CD14-positive monocyte (primary cell): ENCODE measurements around the gene STMN3. TPM values are rescaled to one million over a fixed set of nuclear protein-coding genes. Genes with fewer than 3 reads are reported as not detected.

Experiments
- DNase-seq, 3 donors: peaks; one replicate each; pipeline ENCODE4 v3.0.0-alpha.2; 2011 to 2022
- H2AFZ ChIP-seq: 2 replicates; pipeline ENCODE4 v1.6.0; 2012; ENCODE audit warnings: mild to moderate bottlenecking, low read depth, low read length, inconsistent platforms; ENCODE audit not compliant: insufficient read depth, poor library complexity, severe bottlenecking
- H3K27ac ChIP-seq, 2 donors: 1 replicate in 1 of 2; 2 replicates in 1 of 2; pipeline ENCODE4 v1.5.1; 2012 to 2013; ENCODE audit warnings: low read length in 2 of 2, control low read depth in 1 of 2, inconsistent platforms in 1 of 2, low read depth in 1 of 2, mild to moderate bottlenecking in 1 of 2
- H3K27me3 ChIP-seq, 2 donors: one replicate each; pipeline versions ENCODE4 v1.6.0 to v1.6.1; 2011 to 2013; ENCODE audit warnings: low read length in 2 of 2; ENCODE audit not compliant: control insufficient read depth in 2 of 2, insufficient read depth in 2 of 2
- H3K36me3 ChIP-seq, 2 donors: replicated peaks in 1 of 2; 1 replicate in 1 of 2; 2 replicates in 1 of 2; pipeline versions ENCODE4 v1.5.1 to v1.6.1; 2012 to 2013; ENCODE audit warnings: low read length in 2 of 2, control low read depth in 1 of 2, inconsistent platforms in 1 of 2, mild to moderate bottlenecking in 1 of 2; ENCODE audit not compliant: insufficient read depth in 2 of 2, control insufficient read depth in 1 of 2
- H3K4me1 ChIP-seq, 2 donors: 1 replicate in 1 of 2; 2 replicates in 1 of 2; pipeline versions ENCODE4 v1.5.1 to v1.6.1; 2012 to 2013; ENCODE audit warnings: low read length in 2 of 2, control low read depth in 1 of 2, inconsistent platforms in 1 of 2, mild to moderate bottlenecking in 1 of 2, moderate library complexity in 1 of 2; ENCODE audit not compliant: insufficient read depth in 2 of 2, control insufficient read depth in 1 of 2
- H3K4me2 ChIP-seq: replicated peaks from 2 replicates; pipeline ENCODE3; 2012; ENCODE audit warnings: low read length, moderate library complexity, mild to moderate bottlenecking; ENCODE audit not compliant: poor library complexity, severe bottlenecking; ENCODE audit errors: extremely low read depth
- H3K4me3 ChIP-seq, 3 experiments: fragments of 200-600 bp in 1 of 3; sonication (generic) in 1 of 3; replicated peaks in 1 of 3; 1 replicate in 2 of 3; 2 replicates in 1 of 3; pipeline ENCODE4 v1.5.1; 2011 to 2013; ENCODE audit warnings: low read length in 3 of 3, mild to moderate bottlenecking in 3 of 3, control low read depth in 2 of 3, low read depth in 2 of 3, inconsistent platforms in 1 of 3, moderate library complexity in 1 of 3
- H3K79me2 ChIP-seq: 2 replicates; pipeline ENCODE4 v1.6.0; 2012; ENCODE audit warnings: mild to moderate bottlenecking, control low read depth, inconsistent platforms, low read length, moderate library complexity; ENCODE audit not compliant: insufficient read depth
- H3K9ac ChIP-seq: 2 replicates; pipeline ENCODE4 v1.6.0; 2017; ENCODE audit warnings: low read length, mild to moderate bottlenecking; ENCODE audit not compliant: insufficient read depth, poor library complexity, severe bottlenecking
- H3K9me3 ChIP-seq, 2 donors: replicated peaks in 1 of 2; 1 replicate in 1 of 2; 2 replicates in 1 of 2; pipeline versions ENCODE4 v1.5.1 to v1.6.1; 2012 to 2013; ENCODE audit warnings: low read length in 2 of 2, control low read depth in 1 of 2; ENCODE audit not compliant: control insufficient read depth in 1 of 2, insufficient read depth in 1 of 2
- H4K20me1 ChIP-seq: 2 replicates; pipeline ENCODE4 v1.6.0; 2012; ENCODE audit warnings: mild to moderate bottlenecking, low read length, control low read depth, moderate library complexity; ENCODE audit not compliant: insufficient read depth
- H3K27ac Mint-ChIP-seq, 7 donors: one replicate each; pipeline ENCODE4 v1.8.0; 2020; ENCODE audit warnings: mild to moderate bottlenecking in 7 of 7, mixed read lengths in 7 of 7, moderate library complexity in 6 of 7, inconsistent platforms in 2 of 7
- H3K27me3 Mint-ChIP-seq, 3 donors: one replicate each; pipeline ENCODE4 v1.8.0; 2021 to 2022; ENCODE audit warnings: low read depth in 3 of 3, mild to moderate bottlenecking in 3 of 3, mixed read lengths in 3 of 3, moderate library complexity in 3 of 3, inconsistent platforms in 1 of 3
- H3K36me3 Mint-ChIP-seq, 2 donors: one replicate each; pipeline ENCODE4 v1.8.0; 2020; ENCODE audit warnings: mixed read lengths in 2 of 2, inconsistent platforms in 1 of 2, mild to moderate bottlenecking in 1 of 2
- H3K4me1 Mint-ChIP-seq: one replicate; pipeline ENCODE4 v1.8.0; 2020; ENCODE audit warnings: mild to moderate bottlenecking, mixed read lengths
- H3K4me3 Mint-ChIP-seq, 2 donors: one replicate each; pipeline ENCODE4 v1.8.0; 2020; ENCODE audit warnings: mild to moderate bottlenecking in 2 of 2, mixed read lengths in 2 of 2, moderate library complexity in 1 of 2
- H3K9me3 Mint-ChIP-seq, 7 donors: one replicate each; pipeline ENCODE4 v1.8.0; 2020 to 2022; ENCODE audit warnings: mixed read lengths in 7 of 7, mild to moderate bottlenecking in 6 of 7, moderate library complexity in 6 of 7, inconsistent platforms in 2 of 7
- CTCF ChIP-seq: fragments of 200-600 bp; IDR thresholded peaks from one replicate; pipeline ENCODE4 v1.8.0; 2022; ENCODE audit warnings: antibody characterized with exemption, mild to moderate bottlenecking
- WGBS: methylation state at CpG from one replicate; pipeline ENCODE4 v1.1.5; 2013; ENCODE audit warnings: missing lambda C conversion rate; ENCODE audit not compliant: insufficient coverage; 5-methylcytosine and 5-hydroxymethylcytosine counted together
- intact Hi-C, 2 donors: fragments of 100-400 bp; cut with micrococcal nuclease; formaldehyde crosslinking; loops; one replicate each; pipeline versions ENCODE4 v1.15.0 to v1.15.1; 2023
- polyA plus RNA-seq, 3 donors: library from polyadenylated mRNA; depleted of rRNA in 1 of 3; unstranded in 2 of 3; stranded (reverse) in 1 of 3; fragments of 300-500 nt in 2 of 3; fragments of >200 nt in 1 of 3; fragmentation: Illumina TruSeq in 2 of 3; gene quantifications; 1 replicate in 2 of 3; 2 replicates in 1 of 3; pipeline ENCODE4 v1.2.3, GENCODE V29; 2012 to 2021

Gene STMN3
- polyA plus RNA-seq, 3 donors, result 0.10 to 8.1 (median 0.15) TPM

DNA sequence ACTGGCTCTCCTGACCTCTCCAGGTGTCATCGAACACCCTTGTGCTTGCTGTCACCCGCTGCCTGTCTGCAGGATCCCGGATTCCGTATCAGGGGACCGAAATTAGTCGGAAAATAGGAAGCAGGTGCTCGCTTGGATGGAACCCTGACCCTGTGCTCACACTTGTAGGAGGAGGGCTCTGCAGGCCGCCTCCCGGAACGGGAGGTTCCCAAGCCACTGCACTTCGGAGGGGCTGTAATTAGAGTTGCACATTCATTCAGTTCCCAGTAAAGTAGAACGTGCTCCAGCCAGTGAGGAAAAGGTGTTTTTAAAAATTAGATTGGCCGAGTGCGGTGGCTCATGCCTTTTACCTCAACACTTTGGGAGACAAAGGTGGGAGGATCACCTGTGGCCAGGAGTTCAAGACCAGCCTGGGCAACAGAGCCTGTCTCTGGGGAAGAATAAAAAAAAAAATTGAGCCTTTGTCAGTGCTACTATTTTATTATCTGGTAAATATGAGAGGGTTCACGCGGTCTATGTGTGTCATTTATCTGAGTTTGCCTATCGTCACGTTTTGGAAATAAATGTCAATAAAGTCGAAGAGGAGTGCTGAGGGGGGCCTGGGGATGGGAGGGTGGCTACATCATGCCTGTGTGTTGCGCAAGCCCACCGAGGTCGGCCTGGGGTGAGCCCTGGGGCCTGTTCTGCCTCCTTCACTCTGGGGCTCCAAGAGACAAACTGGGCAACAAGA is 24.8 kb downstream of the STMN3 start:
- intact Hi-C loops, result loop anchor here (1.0 to 5.0 kb wide), 3 partner anchors 11 to 91 kb away; partner anchors contain the start of gene PTK6 (in 2 of the 2)
- peaks cover 0 to 2% (median 0%) of the 10 kb centered on the region in 7 donors for H3K9me3 Mint-ChIP-seq

More for the DNA sequence above, 24.8 kb downstream of the STMN3 start:
- H3K4me1 ChIP-seq, result peaks cover 19 to 36% of the 10 kb centered on the region in 2 donors
- peak overlapping the region; percentile 81 to 95 (median 89) for H3K27ac Mint-ChIP-seq
- H3K4me3 ChIP-seq, result peak overlapping the region; percentile 91 to 96 (median 93)
- H3K36me3 ChIP-seq, result no peaks in the 10 kb centered on the region
- H3K9ac ChIP-seq, result peak overlapping the region; percentile 95
- peaks cover 0 to 2% (median 2%) of the 10 kb centered on the region in 3 donors for H3K27me3 Mint-ChIP-seq
- peaks cover 35% of the 10 kb centered on the region for H3K4me1 Mint-ChIP-seq
- 9% methylated on average over 21 of the region's 22 CpGs for WGBS
- no peaks in the 10 kb centered on the region for H3K27me3 ChIP-seq
- peak overlapping the region; percentile 83 for H2AFZ ChIP-seq
- no peaks in the 10 kb centered on the region for H3K9me3 ChIP-seq
- DNase-seq, result peak in 2 of 3 donors; percentile 52 to 57
- H3K27ac ChIP-seq, result peak overlapping the region; percentile 82 to 88
- H4K20me1 ChIP-seq, result no peaks in the 10 kb centered on the region
- peak overlapping the region; percentile 95 to 96 for H3K4me3 Mint-ChIP-seq
- peaks cover 51% of the 10 kb centered on the region for H3K79me2 ChIP-seq
- H3K4me2 ChIP-seq, result peak overlapping the region; percentile 91
- TF ChIP-seq CTCF, result no peak
- peaks cover 0 to 29% of the 10 kb centered on the region in 2 donors for H3K36me3 Mint-ChIP-seq
